ENCODE results near the gene FXYD4. TPM values are rescaled to one million over a fixed set of nuclear protein-coding genes. Genes with fewer than 3 reads are reported as not detected.

FXYD4 gene
- total and polyA plus RNA-seq, 2 of the 8 experiments (the other 6 are each of a cell fraction or from before 2014, with no cell fraction given) = not detected

GRCh38 chr10:43393606-43394360 lies 22.3 kb downstream of the FXYD4 start:
- WGBS, 2 experiments (ENCODE audit: extremely low coverage in 1 of 2, insufficient coverage in 1 of 2, insufficient read length in 1 of 2, insufficient replicate concordance in 2 of 2, low coverage in 1 of 2, low lambda C conversion rate in 2 of 2, missing lambda C conversion rate in 1 of 2) = 95% methylated on average over 3 of the region's 3 CpGs; no CpG with 5 or more reads in 1 of the 2 experiments
- Histone ChIP-seq H4K20me1 (replicated peaks in 1 of 2; ENCODE audit: control insufficient read depth in 1 of 2, insufficient read depth in 2 of 2, low read length in 2 of 2) (peaks cover 36 to 45% of the 10 kb centered on the region in 2 experiments), H2BK5ac (ENCODE audit: low read depth, low read length) (no peak overlapping the region), H2BK20ac (ENCODE audit: low read length) (no peak overlapping the region), H2BK120ac (replicated peaks; ENCODE audit: low read depth, low read length) (no peak overlapping the region), H3K56ac (replicated peaks; ENCODE audit: insufficient read length, low read depth, low read length) (no peak overlapping the region), H3K27me3 (replicated peaks in 1 of 4; ENCODE audit: control insufficient read depth in 3 of 4, extremely low read depth in 1 of 4, insufficient read depth in 3 of 4, low read length in 3 of 4) (no peaks in the 10 kb centered on the region), H4K8ac (ENCODE audit: extremely low read depth, insufficient read depth, low read length) (no peak overlapping the region), H3K27ac (ENCODE audit: low read depth, low read length) (0 out of 2 replicates have a peak overlapping the region, but pooled peaks have one; percentile 28), H3K14ac (ENCODE audit: insufficient read length) (no peak overlapping the region), H3K9ac (replicated peaks in 1 of 4; ENCODE audit: extremely low read depth in 1 of 4, low read depth in 3 of 4, low read length in 3 of 4) (no peak overlapping the region; a peak in 1 of 7 replicates), H3K36me3 (ENCODE audit: control insufficient read depth in 2 of 4, insufficient read depth in 4 of 4, low read length in 3 of 4) (peaks cover 30 to 64% (median 55%) of the 10 kb centered on the region in 4 experiments), H3K9me3 (ENCODE audit: insufficient read depth in 2 of 2, low read depth in 1 of 2, low read length in 1 of 2) (no peaks in the 10 kb centered on the region), H3K4me3 (ENCODE audit: extremely low read depth in 1 of 4, insufficient read depth in 2 of 4, low read depth in 3 of 4, low read length in 4 of 4) (peak overlapping the region in 1 of 4 experiments; percentile 91; a peak in 1 of 8 replicates), H3K4me2 (ENCODE audit: insufficient read depth in 1 of 2, low read depth in 2 of 2, low read length in 2 of 2) (no peak overlapping the region; a peak in 1 of 4 replicates), H3K79me2 (ENCODE audit: control insufficient read depth in 1 of 2, insufficient read depth in 2 of 2, low read length in 2 of 2) (peaks cover 48 to 89% of the 10 kb centered on the region in 2 experiments), H3K4ac (replicated peaks; ENCODE audit: insufficient read length, low read depth, low read length) (no peak overlapping the region), H3K79me1 (ENCODE audit: low read depth, low read length) (peaks cover 15% of the 10 kb centered on the region), H2BK12ac (ENCODE audit: low read depth, low read length) (no peak overlapping the region), H4K91ac (replicated peaks; ENCODE audit: insufficient read length, low read length) (no peak overlapping the region), H2AK5ac (ENCODE audit: low read depth, low read length) (no peak overlapping the region), H2AFZ (ENCODE audit: low read length) (no peak overlapping the region), H2BK15ac (ENCODE audit: low read length) (no peak overlapping the region), H3K18ac (ENCODE audit: extremely low read depth, low read length) (no peak overlapping the region), H3K23ac (ENCODE audit: insufficient read length) (no peak overlapping the region), H4K5ac (ENCODE audit: insufficient read length, low read depth, low read length) (no peak overlapping the region), H3K4me1 (replicated peaks in 1 of 4; ENCODE audit: control insufficient read depth in 3 of 4, insufficient read depth in 4 of 4, low read length in 3 of 4) (peaks cover 0 to 6% (median 4%) of the 10 kb centered on the region in 4 experiments; a peak in 6 of 7 replicates), H3K23me2 (ENCODE audit: low read depth, low read length) (peaks cover 7% of the 10 kb centered on the region; the same call in 1 of the 2 replicates)
- ChIA-PET CTCF (ENCODE audit: partially characterized antibody) (interaction anchor here (0.7 to 1.3 kb wide), 2 partner anchors 14 to 132 kb away, joined by 3 read pairs; no protein-coding TSS in a partner anchor), POLR2A (ENCODE audit: partially characterized antibody) (interaction anchor here (0.7 to 10.5 kb wide), 10 partner anchors 9 to 145 kb away, joined by 3 to 112 read pairs (median 5); partner anchors contain the start of genes HNRNPF and ZNF487)
- TF ChIP-seq HDAC2 (IDR thresholded peaks at IDR 0.05; ENCODE audit: borderline replicate concordance in 1 of 2, low read depth in 2 of 2, low read length in 2 of 2) = no peak
- no peak for TF ChIP-seq EZH2 (IDR thresholded peaks at IDR 0.05; ENCODE audit: low read depth, low read length, severe bottlenecking)
- FAIRE-seq (no peak), DNase-seq (ENCODE audit: low read depth in 1 of 2, low spot score in 2 of 2) (no peak)

Data from H1 (cell line).